GM18867 (cell line): ENCODE measurements around the gene SMAD4.

ENCODE experiments used
- ATAC-seq: cut with Tn5 transposase; IDR thresholded peaks from one replicate; pipeline ENCODE4 v1.9.1; 2021; ENCODE audit warnings: mild to moderate bottlenecking, moderate library complexity; ENCODE audit not compliant: unreplicated experiment

The SMAD4 gene

GRCh38 chr18:51021226-51021965 lies 8.6 kb upstream of the SMAD4 start:
- ATAC-seq, result no peak

GRCh38 chr18:51025512-51025911 lies 4.5 kb upstream of the SMAD4 start:
- ATAC-seq, result no peak

- peak; percentile 32 for ATAC-seq
Measured at GRCh38 chr18:51028201-51028805, 1.7 kb upstream of the SMAD4 start.

GRCh38 chr18:51029378-51029693 lies 677 bp upstream of the SMAD4 start:
- peak; percentile 13 for ATAC-seq

- ATAC-seq, result peak; percentile 62
Measured at GRCh38 chr18:51030537-51031258, 685 bp downstream of the SMAD4 start.

- no peak for ATAC-seq
Measured at GRCh38 chr18:51032193-51032592, 2.2 kb downstream of the SMAD4 start.

GRCh38 chr18:51037230-51037629 lies 7.2 kb downstream of the SMAD4 start:
- no peak for ATAC-seq

- ATAC-seq, result no peak
Measured at GRCh38 chr18:51038110-51038509, 8.1 kb downstream of the SMAD4 start.

GRCh38 chr18:51039138-51040112 lies 9.4 kb downstream of the SMAD4 start:
- ATAC-seq, result no peak

GRCh38 chr18:51041677-51042352 lies 11.8 kb downstream of the SMAD4 start:
- no peak for ATAC-seq

- no peak for ATAC-seq
Measured at GRCh38 chr18:51044928-51045585, 15.0 kb downstream of the SMAD4 start.

GRCh38 chr18:51048190-51048589 lies 18.2 kb downstream of the SMAD4 start:
- ATAC-seq, result no peak

GRCh38 chr18:51049137-51049536 lies 19.1 kb downstream of the SMAD4 start:
- no peak for ATAC-seq

- ATAC-seq, result peak; percentile 88
Measured at GRCh38 chr18:51051105-51051712, 21.2 kb downstream of the SMAD4 start.

- ATAC-seq, result peak; percentile 74
Measured at GRCh38 chr18:51053814-51054213, 23.8 kb downstream of the SMAD4 start.

- no peak for ATAC-seq
Measured at GRCh38 chr18:51054764-51055163, 24.8 kb downstream of the SMAD4 start.

GRCh38 chr18:51059969-51060368 lies 30.0 kb downstream of the SMAD4 start:
- no peak for ATAC-seq

GRCh38 chr18:51064256-51064655 lies 34.2 kb downstream of the SMAD4 start:
- ATAC-seq, result no peak

GRCh38 chr18:51066273-51066672 lies 36.3 kb downstream of the SMAD4 start:
- no peak for ATAC-seq
